T-helper 1 cell (primary cell): Measurements from ENCODE around the gene UGT1A6.

Experiments
- DNase-seq, 5 donors: peaks; one replicate each; pipeline ENCODE4 v3.0.0-alpha.2; 2012 to 2020

UGT1A6 gene

GRCh38 chr2:233803292-233803911 is 110.7 kb downstream of the UGT1A6 start:
- DNase-seq = no peak

- DNase-seq = no peak
Observed at GRCh38 chr2:233803994-233804393, 111.3 kb downstream of the UGT1A6 start.

GRCh38 chr2:233807215-233807865 is 114.7 kb downstream of the UGT1A6 start:
- DNase-seq = no peak

GRCh38 chr2:233807966-233808935 is 115.6 kb downstream of the UGT1A6 start:
- DNase-seq = no peak

GRCh38 chr2:233810385-233810784 is 117.7 kb downstream of the UGT1A6 start:
- DNase-seq = no peak

- no peak for DNase-seq
Observed at GRCh38 chr2:233811087-233811486, 118.4 kb downstream of the UGT1A6 start.

GRCh38 chr2:233811732-233812131 is 119.0 kb downstream of the UGT1A6 start:
- DNase-seq = no peak

GRCh38 chr2:233813236-233814055 is 120.8 kb downstream of the UGT1A6 start:
- DNase-seq = no peak

GRCh38 chr2:233814056-233814835 is 121.6 kb downstream of the UGT1A6 start:
- DNase-seq = no peak

GRCh38 chr2:233815861-233816260 is 123.2 kb downstream of the UGT1A6 start:
- no peak for DNase-seq

GRCh38 chr2:233816334-233816733 is 123.6 kb downstream of the UGT1A6 start:
- no peak for DNase-seq

GRCh38 chr2:233816771-233817170 is 124.1 kb downstream of the UGT1A6 start:
- DNase-seq = no peak

GRCh38 chr2:233817361-233817911 is 124.7 kb downstream of the UGT1A6 start:
- peak in 1 of 5 donors; percentile 4 for DNase-seq

GRCh38 chr2:233817995-233818638 is 125.4 kb downstream of the UGT1A6 start:
- DNase-seq = peak in 1 of 5 donors; percentile 3

- DNase-seq = no peak
Observed at GRCh38 chr2:233818639-233819621, 126.2 kb downstream of the UGT1A6 start.

GRCh38 chr2:233819884-233820773 is 127.4 kb downstream of the UGT1A6 start:
- DNase-seq = no peak

- DNase-seq = no peak
Observed at GRCh38 chr2:233820774-233821105, 128.1 kb downstream of the UGT1A6 start.

- no peak for DNase-seq
Observed at GRCh38 chr2:233821196-233821595, 128.5 kb downstream of the UGT1A6 start.

GRCh38 chr2:233821709-233822100 is 129.0 kb downstream of the UGT1A6 start:
- DNase-seq = no peak
